Cardiac fibroblast (primary cell): ENCODE data around the gene TINAGL1.
"Not testable (repeated sequence)": the region's sequence is repeated elsewhere in the genome, so short reads cannot be mapped to it uniquely, and the experiment has no call there.

Source experiments
- DNase-seq, 2 donors: peaks; one replicate each; pipeline versions ENCODE4 v3.0.0 to v3.0.0-alpha.2; 2010; ENCODE audit warnings: low read depth in 2 of 2
- H3K4me3 ChIP-seq, 2 donors: replicated peaks in 1 of 2; 1 replicate in 1 of 2; 2 replicates in 1 of 2; pipeline ENCODE4 v1.5.1; 2011; ENCODE audit warnings: low read depth in 2 of 2, low read length in 2 of 2, mild to moderate bottlenecking in 2 of 2, moderate library complexity in 1 of 2
- TF ChIP-seq, protein P1 (sequence below): IDR thresholded peaks from one replicate; pipeline ENCODE4 v1.5.1; 2011; ENCODE audit warnings: low read depth, mild to moderate bottlenecking, low read length, inconsistent platforms

TINAGL1 gene

DNA sequence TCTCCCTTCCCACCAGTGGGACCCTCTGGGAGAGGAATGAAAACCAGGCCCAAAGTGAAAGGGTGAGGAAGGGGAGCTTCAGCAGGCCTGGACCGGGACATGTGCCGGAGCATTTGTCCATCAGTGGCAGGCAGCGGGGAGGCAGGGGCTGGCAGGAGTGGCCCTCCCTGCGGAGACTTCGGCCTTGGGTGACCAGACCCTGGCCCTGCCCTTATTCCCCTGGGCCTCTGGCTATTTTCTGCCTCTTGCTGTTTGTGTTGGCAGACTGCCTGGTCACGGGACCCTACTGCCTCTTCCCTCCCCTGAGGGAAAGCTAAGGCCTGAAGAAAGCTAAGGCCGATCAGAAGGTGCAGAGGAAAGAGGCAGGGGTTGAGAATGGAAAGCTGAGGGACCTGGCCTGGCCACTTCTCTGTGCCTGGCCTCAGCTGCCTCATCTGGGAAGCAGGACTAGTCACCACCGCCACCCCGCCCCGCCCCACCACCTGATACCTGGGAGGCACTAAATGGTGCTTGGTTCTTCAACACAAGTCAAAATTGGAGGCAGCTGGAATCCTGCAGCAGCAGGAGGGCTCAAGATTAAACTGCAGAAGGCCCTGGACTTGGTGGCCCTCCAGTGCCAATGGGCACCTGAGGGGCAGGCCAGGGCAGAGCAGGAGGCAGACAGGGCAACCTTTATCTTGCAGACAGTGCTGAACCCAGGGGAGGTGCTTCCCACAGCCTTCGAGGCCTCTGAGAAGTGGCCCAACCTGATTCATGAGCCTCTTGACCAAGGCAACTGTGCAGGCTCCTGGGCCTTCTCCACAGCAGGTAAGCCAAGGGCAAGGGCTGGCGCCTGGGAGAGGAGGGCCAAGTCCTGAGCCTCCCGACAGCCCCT, 7.9 kb downstream of the TINAGL1 start:
- TF ChIP-seq, protein P1, sequence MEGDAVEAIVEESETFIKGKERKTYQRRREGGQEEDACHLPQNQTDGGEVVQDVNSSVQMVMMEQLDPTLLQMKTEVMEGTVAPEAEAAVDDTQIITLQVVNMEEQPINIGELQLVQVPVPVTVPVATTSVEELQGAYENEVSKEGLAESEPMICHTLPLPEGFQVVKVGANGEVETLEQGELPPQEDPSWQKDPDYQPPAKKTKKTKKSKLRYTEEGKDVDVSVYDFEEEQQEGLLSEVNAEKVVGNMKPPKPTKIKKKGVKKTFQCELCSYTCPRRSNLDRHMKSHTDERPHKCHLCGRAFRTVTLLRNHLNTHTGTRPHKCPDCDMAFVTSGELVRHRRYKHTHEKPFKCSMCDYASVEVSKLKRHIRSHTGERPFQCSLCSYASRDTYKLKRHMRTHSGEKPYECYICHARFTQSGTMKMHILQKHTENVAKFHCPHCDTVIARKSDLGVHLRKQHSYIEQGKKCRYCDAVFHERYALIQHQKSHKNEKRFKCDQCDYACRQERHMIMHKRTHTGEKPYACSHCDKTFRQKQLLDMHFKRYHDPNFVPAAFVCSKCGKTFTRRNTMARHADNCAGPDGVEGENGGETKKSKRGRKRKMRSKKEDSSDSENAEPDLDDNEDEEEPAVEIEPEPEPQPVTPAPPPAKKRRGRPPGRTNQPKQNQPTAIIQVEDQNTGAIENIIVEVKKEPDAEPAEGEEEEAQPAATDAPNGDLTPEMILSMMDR: no peak
- H3K4me3 ChIP-seq: no peak overlapping the region
- DNase-seq: peak; percentile 71 to 86

DNA sequence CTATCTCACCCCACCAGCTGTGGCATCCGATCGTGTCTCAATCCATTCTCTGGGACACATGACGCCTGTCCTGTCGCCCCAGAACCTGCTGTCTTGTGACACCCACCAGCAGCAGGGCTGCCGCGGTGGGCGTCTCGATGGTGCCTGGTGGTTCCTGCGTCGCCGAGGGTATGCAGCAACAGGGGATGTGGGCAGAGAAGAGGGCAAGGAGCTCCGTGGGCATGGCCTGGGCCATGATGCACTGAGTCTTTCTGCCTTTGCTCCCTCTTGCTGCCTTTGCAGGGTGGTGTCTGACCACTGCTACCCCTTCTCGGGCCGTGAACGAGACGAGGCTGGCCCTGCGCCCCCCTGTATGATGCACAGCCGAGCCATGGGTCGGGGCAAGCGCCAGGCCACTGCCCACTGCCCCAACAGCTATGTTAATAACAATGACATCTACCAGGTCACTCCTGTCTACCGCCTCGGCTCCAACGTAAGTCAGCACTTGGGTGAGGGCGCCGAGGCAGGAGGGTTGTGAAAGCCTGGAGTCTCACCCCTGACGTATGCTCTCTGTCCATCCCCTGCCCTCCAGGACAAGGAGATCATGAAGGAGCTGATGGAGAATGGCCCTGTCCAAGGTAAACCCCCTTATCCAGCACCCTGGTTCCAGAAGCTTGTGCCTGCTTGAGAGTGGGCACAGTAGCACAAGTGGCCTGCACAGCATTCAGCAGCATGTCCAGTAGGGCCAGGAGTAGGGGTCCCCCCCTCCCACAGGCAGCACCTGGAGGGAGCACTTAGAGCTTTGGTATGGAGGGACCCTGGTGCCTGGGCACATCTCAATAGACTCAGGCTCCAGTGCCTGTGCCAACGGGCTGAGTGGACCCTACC, 8.8 kb downstream of the TINAGL1 start:
- no peak overlapping the region for H3K4me3 ChIP-seq

GRCh38 chr1:31585736-31586365, 9.5 kb downstream of the TINAGL1 start:
- TF ChIP-seq, protein P1: no peak
- DNase-seq: no peak
- no peak overlapping the region for H3K4me3 ChIP-seq

More for the DNA sequence above, 8.8 kb downstream of the TINAGL1 start:
- TF ChIP-seq, protein P1: no peak
- no peak for DNase-seq

DNA sequence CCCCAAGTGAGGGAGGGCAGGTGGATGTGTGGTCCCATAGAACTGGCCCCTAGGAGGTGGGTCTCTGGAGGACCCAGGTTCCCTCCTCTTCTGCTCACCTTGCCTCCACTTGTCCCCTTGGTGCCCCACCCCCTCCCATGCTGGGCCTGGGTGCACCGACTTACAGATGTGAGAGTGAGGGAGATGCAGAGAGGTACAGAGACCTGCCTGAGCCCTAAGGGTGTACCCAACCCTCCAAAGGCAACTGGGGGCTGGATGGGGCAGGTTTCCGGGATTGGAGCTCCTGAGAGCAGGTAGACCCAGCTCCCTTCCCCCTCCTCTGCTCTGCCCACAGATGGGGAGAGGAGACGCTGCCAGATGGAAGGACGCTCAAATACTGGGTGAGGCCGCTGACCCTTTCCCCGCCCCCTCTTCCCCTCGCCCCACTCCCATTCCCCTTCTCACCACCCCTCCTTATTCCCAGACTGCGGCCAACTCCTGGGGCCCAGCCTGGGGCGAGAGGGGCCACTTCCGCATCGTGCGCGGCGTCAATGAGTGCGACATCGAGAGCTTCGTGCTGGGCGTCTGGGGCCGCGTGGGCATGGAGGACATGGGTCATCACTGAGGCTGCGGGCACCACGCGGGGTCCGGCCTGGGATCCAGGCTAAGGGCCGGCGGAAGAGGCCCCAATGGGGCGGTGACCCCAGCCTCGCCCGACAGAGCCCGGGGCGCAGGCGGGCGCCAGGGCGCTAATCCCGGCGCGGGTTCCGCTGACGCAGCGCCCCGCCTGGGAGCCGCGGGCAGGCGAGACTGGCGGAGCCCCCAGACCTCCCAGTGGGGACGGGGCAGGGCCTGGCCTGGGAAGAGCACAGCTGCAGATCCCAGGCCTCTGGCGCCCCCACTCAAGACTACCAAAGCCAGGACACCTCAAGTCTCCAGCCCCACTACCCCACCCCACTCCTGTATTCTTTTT, 10.3 kb downstream of the TINAGL1 start:
- DNase-seq: no peak
- TF ChIP-seq, protein P1: no peak
- H3K4me3 ChIP-seq: no peak overlapping the region

- not testable (repeated sequence) for H3K4me3 ChIP-seq, DNase-seq
These were observed 11.0 kb downstream of the TINAGL1 start for GRCh38 chr1:31587328-31587699.

GRCh38 chr1:31587720-31588423, 11.6 kb downstream of the TINAGL1 start:
- H3K4me3 ChIP-seq: no peak overlapping the region
- DNase-seq: peak; percentile 48 to 54
- TF ChIP-seq, protein P1: peak; percentile 58
